HepG2 (cell line): Measurements from ENCODE around the gene TBC1D22A. TPM values are rescaled to one million over a fixed set of nuclear protein-coding genes. Genes with fewer than 3 reads are reported as not detected.
A peak's percentile ranks its signal among the peaks of the same experiment; 100 is the strongest.

Experiments
- ARNT2 ChIP-seq: sonication (generic); formaldehyde crosslinking; IDR thresholded peaks from 2 replicates; pipeline ENCODE4 v1.8.0; 2022; ENCODE audit warnings: mild to moderate bottlenecking, low read depth, missing genetic modification reagents, moderate library complexity
- ARNTL ChIP-seq: sonication (generic); formaldehyde crosslinking; IDR thresholded peaks from 2 replicates; pipeline ENCODE4 v1.4.0; 2020; ENCODE audit warnings: mild to moderate bottlenecking, missing genetic modification reagents
- EP300 ChIP-seq, 3 experiments: sonication (generic) in 1 of 3; formaldehyde crosslinking in 1 of 3; IDR thresholded peaks; 2 replicates each; pipeline versions ENCODE4 v1.5.1 to v1.6.1; 2011 to 2020; ENCODE audit warnings: low read depth in 2 of 3, low read length in 2 of 3, borderline replicate concordance in 1 of 3, improper control_type of control experiment in 1 of 3, mild to moderate bottlenecking in 1 of 3, missing genetic modification reagents in 1 of 3, moderate library complexity in 1 of 3
- FOSL1 ChIP-seq: sonication (generic); formaldehyde crosslinking; IDR thresholded peaks from 2 replicates; pipeline ENCODE4 v1.9.0; 2021; ENCODE audit warnings: missing genetic modification reagents, borderline replicate concordance
- KAT8 ChIP-seq: IDR thresholded peaks from 2 replicates; pipeline ENCODE4 v1.6.1; 2016; ENCODE audit warnings: missing genetic modification reagents, missing compliant biosample characterization
- NR2F6 ChIP-seq, 2 experiments: IDR thresholded peaks; 2 replicates each; pipeline ENCODE4 v1.6.1; 2016; ENCODE audit warnings: antibody characterized with exemption in 1 of 2, mild to moderate bottlenecking in 1 of 2
- TCF12 ChIP-seq, 2 experiments: fragments of 450-650 bp in 1 of 2; sonication (generic) in 1 of 2; formaldehyde crosslinking in 1 of 2; IDR thresholded peaks; 2 replicates each; pipeline versions ENCODE4 v1.6.1 to v1.8.0; 2017 to 2022; ENCODE audit warnings: antibody characterized with exemption in 1 of 2, mild to moderate bottlenecking in 1 of 2, missing genetic modification reagents in 1 of 2, moderate library complexity in 1 of 2
- ZC3H13 ChIP-seq: sonication (generic); formaldehyde crosslinking; IDR thresholded peaks from 2 replicates; pipeline ENCODE4 v1.8.1; 2023; ENCODE audit warnings: mild to moderate bottlenecking, missing genetic modification reagents, moderate library complexity
- ZNF33A ChIP-seq: sonication (generic); formaldehyde crosslinking; IDR thresholded peaks from 2 replicates; pipeline ENCODE4 v1.5.1; 2020; ENCODE audit warnings: missing genetic modification reagents, mild to moderate bottlenecking, moderate library complexity, borderline replicate concordance
- ZNF607 ChIP-seq: sonication (generic); formaldehyde crosslinking; IDR thresholded peaks from 2 replicates; pipeline ENCODE4 v1.5.1; 2020; ENCODE audit warnings: missing genetic modification reagents, mild to moderate bottlenecking, borderline replicate concordance
- ZSCAN9 ChIP-seq: IDR thresholded peaks from 2 replicates; pipeline ENCODE4 v1.6.1; 2016; ENCODE audit warnings: borderline replicate concordance
- polyA plus RNA-seq, 8 experiments: library from polyadenylated mRNA; depleted of rRNA in 3 of 8; stranded (reverse) in 7 of 8; unstranded in 1 of 8; fragments of >200 nt; fragmentation: Illumina TruSeq in 4 of 8; extraction: Trizol in 4 of 8; gene quantifications; 2 replicates each; pipeline versions ENCODE4 v1.2.1 to v1.2.3, GENCODE V29; 2011 to 2016; ENCODE audit warnings: low read depth in 4 of 8, missing spikeins in 1 of 8, mixed read lengths in 1 of 8; ENCODE audit not compliant: insufficient read depth in 1 of 8
- total RNA-seq, 5 experiments: library from RNA; depleted of rRNA; stranded (reverse); fragments of >200 nt; fragmentation: Illumina TruSeq; extraction: Trizol; gene quantifications; 2 replicates each; pipeline ENCODE4 v1.2.3, GENCODE V29; 2016; ENCODE audit warnings: low read depth in 1 of 5
- TF ChIP-seq, protein P1 (sequence below): sonication (generic); formaldehyde crosslinking; conservative IDR thresholded peaks from 2 replicates; pipeline ENCODE4 v1.8.0; 2022; ENCODE audit warnings: mild to moderate bottlenecking, moderate library complexity, missing genetic modification reagents
- TF ChIP-seq, protein P2 (sequence below): sonication (generic); IDR thresholded peaks from 2 replicates; pipeline ENCODE4 v1.6.1; 2016; ENCODE audit warnings: low read depth, borderline replicate concordance
- TF ChIP-seq, protein P3 (sequence below): IDR thresholded peaks from 2 replicates; pipeline ENCODE4 v1.6.1; 2018; ENCODE audit warnings: missing genetic modification reagents
- TF ChIP-seq, protein P4 (sequence below): sonication (generic); formaldehyde crosslinking; IDR thresholded peaks from 2 replicates; pipeline ENCODE4 v1.5.0; 2020; ENCODE audit warnings: mild to moderate bottlenecking, missing genetic modification reagents, borderline replicate concordance
- TF ChIP-seq, protein P5 (sequence below): IDR thresholded peaks from 2 replicates; pipeline ENCODE4 v1.6.1; 2012; ENCODE audit warnings: inconsistent platforms
- TF ChIP-seq, protein P6 (sequence below): sonication (generic); formaldehyde crosslinking; IDR thresholded peaks from 2 replicates; pipeline ENCODE4 v1.4.0; 2020; ENCODE audit warnings: missing genetic modification reagents, mild to moderate bottlenecking, borderline replicate concordance

TBC1D22A gene
- total and polyA plus RNA-seq, 2 of the 13 experiments (the other 11 are each of a cell fraction or from before 2014, with no cell fraction given): 17.3 to 18.0 TPM

DNA sequence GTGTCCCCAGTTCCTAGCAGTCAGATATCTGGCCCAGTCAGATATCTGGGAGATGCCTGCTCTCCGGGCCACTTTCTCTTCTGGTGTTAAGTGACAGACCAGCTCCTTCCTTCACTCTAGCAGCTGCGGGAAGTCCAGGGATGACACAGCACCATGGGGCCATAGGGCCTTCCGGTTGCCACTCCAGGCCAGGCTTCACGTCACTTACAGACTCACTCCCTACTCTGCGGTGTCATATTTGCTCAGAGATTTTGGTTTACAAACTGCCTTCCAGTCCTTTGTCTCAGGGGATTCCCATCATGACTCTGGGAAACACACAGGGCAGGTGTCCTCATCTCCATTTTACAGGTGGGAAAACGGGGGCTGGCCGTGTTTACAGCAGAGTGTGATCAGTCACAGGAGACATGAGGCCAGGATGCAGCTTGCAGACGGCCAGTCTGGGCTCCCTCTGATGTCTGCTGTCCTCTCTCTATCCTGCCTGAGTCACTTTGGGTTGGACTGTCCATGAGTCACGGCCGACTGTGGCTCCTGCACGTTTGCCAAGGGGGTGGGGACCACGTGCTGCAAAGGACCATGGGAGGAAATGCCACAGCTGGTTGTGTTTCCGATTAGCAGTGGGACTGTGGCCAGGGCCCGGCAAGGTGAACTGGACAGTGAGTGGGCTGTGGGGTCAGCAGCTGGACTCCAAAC is 8.2 kb upstream of the TBC1D22A start (continued):
- TF ChIP-seq, protein P1, sequence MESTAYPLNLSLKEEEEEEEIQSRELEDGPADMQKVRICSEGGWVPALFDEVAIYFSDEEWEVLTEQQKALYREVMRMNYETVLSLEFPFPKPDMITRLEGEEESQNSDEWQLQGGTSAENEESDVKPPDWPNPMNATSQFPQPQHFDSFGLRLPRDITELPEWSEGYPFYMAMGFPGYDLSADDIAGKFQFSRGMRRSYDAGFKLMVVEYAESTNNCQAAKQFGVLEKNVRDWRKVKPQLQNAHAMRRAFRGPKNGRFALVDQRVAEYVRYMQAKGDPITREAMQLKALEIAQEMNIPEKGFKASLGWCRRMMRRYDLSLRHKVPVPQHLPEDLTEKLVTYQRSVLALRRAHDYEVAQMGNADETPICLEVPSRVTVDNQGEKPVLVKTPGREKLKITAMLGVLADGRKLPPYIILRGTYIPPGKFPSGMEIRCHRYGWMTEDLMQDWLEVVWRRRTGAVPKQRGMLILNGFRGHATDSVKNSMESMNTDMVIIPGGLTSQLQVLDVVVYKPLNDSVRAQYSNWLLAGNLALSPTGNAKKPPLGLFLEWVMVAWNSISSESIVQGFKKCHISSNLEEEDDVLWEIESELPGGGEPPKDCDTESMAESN (CRISPR knock-in tag): peak; percentile 80
- TF ChIP-seq FOSL1 (CRISPR knock-in tag) (peak; percentile 78; the same call in 1 of the 2 replicates), ARNT2 (CRISPR knock-in tag) (peak; percentile 68), TCF12 (IDR thresholded peaks at IDR 0.05) (no peak), TCF12 (CRISPR knock-in tag; IDR thresholded peaks at IDR 0.05) (no peak), ARNTL (CRISPR knock-in tag) (peak; percentile 93), ZSCAN9 (CRISPR knock-in tag) (peak; percentile 74; the same call in 1 of the 2 replicates), ZNF33A (peak; percentile 81; the same call in 1 of the 2 replicates), EP300 (IDR thresholded peaks at IDR 0.05; ENCODE audit: low read depth in 2 of 2, low read length in 2 of 2) (peak in 1 of 2 experiments; percentile 49; a peak in 1 of 4 replicates), EP300 (CRISPR knock-in tag; IDR thresholded peaks at IDR 0.05; ENCODE audit: borderline replicate concordance) (peak; percentile 73), NR2F6 (IDR thresholded peaks at IDR 0.05) (peak; percentile 26; the same call in 1 of the 2 replicates), NR2F6 (CRISPR knock-in tag; IDR thresholded peaks at IDR 0.05) (peak; percentile 62), KAT8 (CRISPR knock-in tag) (peak; percentile 86), ZC3H13 (peak; percentile 55; the same call in 1 of the 2 replicates), ZNF607 (CRISPR knock-in tag) (peak; percentile 62; the same call in 1 of the 2 replicates)
- TF ChIP-seq, protein P2, sequence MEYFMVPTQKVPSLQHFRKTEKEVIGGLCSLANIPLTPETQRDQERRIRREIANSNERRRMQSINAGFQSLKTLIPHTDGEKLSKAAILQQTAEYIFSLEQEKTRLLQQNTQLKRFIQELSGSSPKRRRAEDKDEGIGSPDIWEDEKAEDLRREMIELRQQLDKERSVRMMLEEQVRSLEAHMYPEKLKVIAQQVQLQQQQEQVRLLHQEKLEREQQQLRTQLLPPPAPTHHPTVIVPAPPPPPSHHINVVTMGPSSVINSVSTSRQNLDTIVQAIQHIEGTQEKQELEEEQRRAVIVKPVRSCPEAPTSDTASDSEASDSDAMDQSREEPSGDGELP: peak; percentile 97
- TF ChIP-seq, protein P3, sequence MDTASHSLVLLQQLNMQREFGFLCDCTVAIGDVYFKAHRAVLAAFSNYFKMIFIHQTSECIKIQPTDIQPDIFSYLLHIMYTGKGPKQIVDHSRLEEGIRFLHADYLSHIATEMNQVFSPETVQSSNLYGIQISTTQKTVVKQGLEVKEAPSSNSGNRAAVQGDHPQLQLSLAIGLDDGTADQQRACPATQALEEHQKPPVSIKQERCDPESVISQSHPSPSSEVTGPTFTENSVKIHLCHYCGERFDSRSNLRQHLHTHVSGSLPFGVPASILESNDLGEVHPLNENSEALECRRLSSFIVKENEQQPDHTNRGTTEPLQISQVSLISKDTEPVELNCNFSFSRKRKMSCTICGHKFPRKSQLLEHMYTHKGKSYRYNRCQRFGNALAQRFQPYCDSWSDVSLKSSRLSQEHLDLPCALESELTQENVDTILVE (CRISPR knock-in tag): peak; percentile 71; the same call in 1 of the 2 replicates
- TF ChIP-seq, protein P4, sequence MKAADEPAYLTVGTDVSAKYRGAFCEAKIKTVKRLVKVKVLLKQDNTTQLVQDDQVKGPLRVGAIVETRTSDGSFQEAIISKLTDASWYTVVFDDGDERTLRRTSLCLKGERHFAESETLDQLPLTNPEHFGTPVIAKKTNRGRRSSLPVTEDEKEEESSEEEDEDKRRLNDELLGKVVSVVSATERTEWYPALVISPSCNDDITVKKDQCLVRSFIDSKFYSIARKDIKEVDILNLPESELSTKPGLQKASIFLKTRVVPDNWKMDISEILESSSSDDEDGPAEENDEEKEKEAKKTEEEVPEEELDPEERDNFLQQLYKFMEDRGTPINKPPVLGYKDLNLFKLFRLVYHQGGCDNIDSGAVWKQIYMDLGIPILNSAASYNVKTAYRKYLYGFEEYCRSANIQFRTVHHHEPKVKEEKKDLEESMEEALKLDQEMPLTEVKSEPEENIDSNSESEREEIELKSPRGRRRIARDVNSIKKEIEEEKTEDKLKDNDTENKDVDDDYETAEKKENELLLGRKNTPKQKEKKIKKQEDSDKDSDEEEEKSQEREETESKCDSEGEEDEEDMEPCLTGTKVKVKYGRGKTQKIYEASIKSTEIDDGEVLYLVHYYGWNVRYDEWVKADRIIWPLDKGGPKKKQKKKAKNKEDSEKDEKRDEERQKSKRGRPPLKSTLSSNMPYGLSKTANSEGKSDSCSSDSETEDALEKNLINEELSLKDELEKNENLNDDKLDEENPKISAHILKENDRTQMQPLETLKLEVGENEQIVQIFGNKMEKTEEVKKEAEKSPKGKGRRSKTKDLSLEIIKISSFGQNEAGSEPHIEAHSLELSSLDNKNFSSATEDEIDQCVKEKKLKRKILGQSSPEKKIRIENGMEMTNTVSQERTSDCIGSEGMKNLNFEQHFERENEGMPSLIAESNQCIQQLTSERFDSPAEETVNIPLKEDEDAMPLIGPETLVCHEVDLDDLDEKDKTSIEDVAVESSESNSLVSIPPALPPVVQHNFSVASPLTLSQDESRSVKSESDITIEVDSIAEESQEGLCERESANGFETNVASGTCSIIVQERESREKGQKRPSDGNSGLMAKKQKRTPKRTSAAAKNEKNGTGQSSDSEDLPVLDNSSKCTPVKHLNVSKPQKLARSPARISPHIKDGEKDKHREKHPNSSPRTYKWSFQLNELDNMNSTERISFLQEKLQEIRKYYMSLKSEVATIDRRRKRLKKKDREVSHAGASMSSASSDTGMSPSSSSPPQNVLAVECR (CRISPR knock-in tag): peak; percentile 82
- TF ChIP-seq, protein P5, sequence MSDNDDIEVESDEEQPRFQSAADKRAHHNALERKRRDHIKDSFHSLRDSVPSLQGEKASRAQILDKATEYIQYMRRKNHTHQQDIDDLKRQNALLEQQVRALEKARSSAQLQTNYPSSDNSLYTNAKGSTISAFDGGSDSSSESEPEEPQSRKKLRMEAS: peak; percentile 98
- TF ChIP-seq, protein P6, sequence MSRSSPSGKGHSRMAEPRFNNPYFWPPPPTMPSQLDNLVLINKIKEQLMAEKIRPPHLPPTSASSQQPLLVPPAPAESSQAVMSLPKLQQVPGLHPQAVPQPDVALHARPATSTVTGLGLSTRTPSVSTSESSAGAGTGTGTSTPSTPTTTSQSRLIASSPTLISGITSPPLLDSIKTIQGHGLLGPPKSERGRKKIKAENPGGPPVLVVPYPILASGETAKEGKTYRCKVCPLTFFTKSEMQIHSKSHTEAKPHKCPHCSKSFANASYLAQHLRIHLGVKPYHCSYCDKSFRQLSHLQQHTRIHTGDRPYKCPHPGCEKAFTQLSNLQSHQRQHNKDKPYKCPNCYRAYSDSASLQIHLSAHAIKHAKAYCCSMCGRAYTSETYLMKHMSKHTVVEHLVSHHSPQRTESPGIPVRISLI (CRISPR knock-in tag): peak; percentile 51; the same call in 1 of the 2 replicates
